Measurements from ENCODE around the gene ATP7A. TPM values are rescaled to one million over a fixed set of nuclear protein-coding genes. Genes with fewer than 3 reads are reported as not detected.

ATP7A gene
- 2.3 and 2.6 TPM in 2 replicates for total RNA-seq

GRCh38 chrX:77910108-77910840 lies at the start of gene ATP7A:
Gene ATP7A, plus strand, starts transcription at chrX:77910693. Its CDS starts 60,949 bp downstream, at chrX:77971642.

GRCh38 chrX:77894921-77895886 lies 15.3 kb upstream of the ATP7A start, which contains the start of gene MAGT1:
Gene MAGT1, minus strand, starts transcription at chrX:77895435. Its CDS starts 25 bp downstream, at chrX:77895410.

GRCh38 chrX:77899081-77899828 lies 11.2 kb upstream of the ATP7A start, which contains the start of gene COX7B:
Gene COX7B, plus strand, starts transcription at chrX:77899468. Its CDS starts 86 bp downstream, at chrX:77899554.

GRCh38 chrX:77969538-77969937 lies 59.0 kb downstream of the ATP7A start, which contains the start of gene PGAM4:
Gene PGAM4, minus strand, starts transcription at chrX:77969638. Its CDS starts 0 bp downstream, at chrX:77969638.

Other genes starting within 250 kb of the ATP7A start
- gene ATRX, start 124.5 kb upstream of the ATP7A start, total RNA-seq: 19.3 and 45.4 TPM in 2 replicates
- gene MAGT1, start 15.3 kb upstream of the ATP7A start, total RNA-seq: 40.0 and 66.0 TPM in 2 replicates
- 364 and 447 TPM in 2 replicates for gene COX7B, start 11.2 kb upstream of the ATP7A start, total RNA-seq
- gene PGAM4, start 58.9 kb downstream of the ATP7A start, total RNA-seq: not detected in 2 replicates
- gene PGK1, start 193.6 kb downstream of the ATP7A start, total RNA-seq: 217 and 317 TPM in 2 replicates
- gene TAF9B, start 229.0 kb downstream of the ATP7A start, total RNA-seq: 14.4 and 16.2 TPM in 2 replicates